ENCODE measurements around the gene EPHA8.

Gene EPHA8

GRCh38 chr1:22539510-22540118 lies 23.7 kb upstream of the EPHA8 start:
- Histone ChIP-seq H3K27ac (replicated peaks) (no peak overlapping the region), H3K4me3 (replicated peaks; ENCODE audit: insufficient read depth, low read length) (no peak overlapping the region)

GRCh38 chr1:22540337-22540736 lies 23.0 kb upstream of the EPHA8 start:
- no peaks in the 10 kb centered on the region for H3K27me3 ChIP-seq (ENCODE audit: insufficient read depth, poor library complexity, severe bottlenecking)
- no peak overlapping the region for H3K4me3 ChIP-seq (replicated peaks; ENCODE audit: insufficient read depth, low read length)
- H3K27ac ChIP-seq (replicated peaks) = no peak overlapping the region
- no peak for TF ChIP-seq REST (IDR thresholded peaks at IDR 0.05; ENCODE audit: insufficient replicate concordance, low read depth)
- TF ChIP-seq CTCF (IDR thresholded peaks at IDR 0.05; ENCODE audit: insufficient read depth, low read length) = no peak
- TF ChIP-seq GABPA (IDR thresholded peaks at IDR 0.05; ENCODE audit: low read depth) = no peak
- no peak for TF ChIP-seq SPI1 (IDR thresholded peaks at IDR 0.05; ENCODE audit: borderline replicate concordance, low read depth)
- no peak for TF ChIP-seq POLR2AphosphoS5 (IDR thresholded peaks at IDR 0.05; ENCODE audit: low read depth)
- no peak for DNase-seq (ENCODE audit: low read depth in 1 of 2, low spot score in 1 of 2)

More at GRCh38 chr1:22539510-22540118, 23.7 kb upstream of the EPHA8 start:
- DNase-seq (ENCODE audit: low read depth in 1 of 2, low spot score in 1 of 2) = no peak
- no peaks in the 10 kb centered on the region for H3K27me3 ChIP-seq (ENCODE audit: insufficient read depth, poor library complexity, severe bottlenecking)
- TF ChIP-seq SPI1 (IDR thresholded peaks at IDR 0.05; ENCODE audit: borderline replicate concordance, low read depth) (no peak), CTCF (IDR thresholded peaks at IDR 0.05; ENCODE audit: insufficient read depth, low read length) (no peak), REST (IDR thresholded peaks at IDR 0.05; ENCODE audit: insufficient replicate concordance, low read depth) (no peak), GABPA (IDR thresholded peaks at IDR 0.05; ENCODE audit: low read depth) (no peak), POLR2AphosphoS5 (IDR thresholded peaks at IDR 0.05; ENCODE audit: low read depth) (no peak)

GRCh38 chr1:22542886-22543285 lies 20.4 kb upstream of the EPHA8 start:
- no peak for DNase-seq (ENCODE audit: low read depth in 1 of 2, low spot score in 1 of 2)
- TF ChIP-seq CTCF (IDR thresholded peaks at IDR 0.05; ENCODE audit: insufficient read depth, low read length) = no peak
- no peak for TF ChIP-seq POLR2AphosphoS5 (IDR thresholded peaks at IDR 0.05; ENCODE audit: low read depth)
- no peak for TF ChIP-seq SPI1 (IDR thresholded peaks at IDR 0.05; ENCODE audit: borderline replicate concordance, low read depth)
- no peak for TF ChIP-seq GABPA (IDR thresholded peaks at IDR 0.05; ENCODE audit: low read depth)
- TF ChIP-seq REST (IDR thresholded peaks at IDR 0.05; ENCODE audit: insufficient replicate concordance, low read depth) = no peak
- Histone ChIP-seq H3K27ac (replicated peaks) (no peak overlapping the region), H3K27me3 (ENCODE audit: insufficient read depth, poor library complexity, severe bottlenecking) (peaks cover 2% of the 10 kb centered on the region), H3K4me3 (replicated peaks; ENCODE audit: insufficient read depth, low read length) (no peak overlapping the region)

Data from HL-60 (cell line).